Renal cortical epithelial cell (primary cell): ENCODE data around the gene AGA. TPM values are rescaled to one million over a fixed set of nuclear protein-coding genes. Genes with fewer than 3 reads are reported as not detected.

Experiments used
- DNase-seq: peaks from one replicate; pipeline ENCODE4 v3.0.0-alpha.2; 2011; ENCODE audit warnings: low read depth
- total RNA-seq: library from RNA; depleted of rRNA; stranded (reverse); fragments of >200 nt; gene quantifications from 2 replicates; pipeline ENCODE4 v1.2.3, GENCODE V29; 2014

AGA gene
- total RNA-seq, 1 donor from 2014 or later, result 69.9 TPM

- no peak for DNase-seq
Observed at GRCh38 chr4:177391287-177391686, 51.0 kb downstream of the AGA start.

DNA sequence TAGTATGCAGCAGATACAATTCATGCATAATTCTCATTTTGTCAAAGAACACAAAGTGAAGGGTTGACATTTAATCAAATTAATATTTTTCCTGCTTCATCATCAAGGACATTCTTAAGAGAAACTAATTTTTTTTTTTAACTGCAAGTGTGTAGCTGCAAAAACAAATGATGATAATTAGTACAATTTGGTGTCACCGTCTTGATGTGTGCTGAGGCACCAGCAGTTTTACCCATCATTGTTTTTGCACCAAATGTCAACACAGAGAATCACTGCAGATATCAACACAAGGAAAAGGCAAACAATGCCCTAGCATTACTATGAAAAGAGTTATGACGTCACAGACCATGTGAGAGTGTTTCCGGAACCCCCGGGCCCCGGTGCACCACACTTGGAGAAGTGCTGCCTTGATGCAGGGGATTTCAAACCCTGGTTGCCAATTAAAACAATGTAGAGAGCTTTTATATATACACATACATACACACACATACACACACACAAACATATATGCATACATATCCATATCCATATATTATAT, 55.9 kb downstream of the AGA start:
- DNase-seq, result no peak

GRCh38 chr4:177385576-177386277, 56.5 kb downstream of the AGA start:
- no peak for DNase-seq

DNA sequence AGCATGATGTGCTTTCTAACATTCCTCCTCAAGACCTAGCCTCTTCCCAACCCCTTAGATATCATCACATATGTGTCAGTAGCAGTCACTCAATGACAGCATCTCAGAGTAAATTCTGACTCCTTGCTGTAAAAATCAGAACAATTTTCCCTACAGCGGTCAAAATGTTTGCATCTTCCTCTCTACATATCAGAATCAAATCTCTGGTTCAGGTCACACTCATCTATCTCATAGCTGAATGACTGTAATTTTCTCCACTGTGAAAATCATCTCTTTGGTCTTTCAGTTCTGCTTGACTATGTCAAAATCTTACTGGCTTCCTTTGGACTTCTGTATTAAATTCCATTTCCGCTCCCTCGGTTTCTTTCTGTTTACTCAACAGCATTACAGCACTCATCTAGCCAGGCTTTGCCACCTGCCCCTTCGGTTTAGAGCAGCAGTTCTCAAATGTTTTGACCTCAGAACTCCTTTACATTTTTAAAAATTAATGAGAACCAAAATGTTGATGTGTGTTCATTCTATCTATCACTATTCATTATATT, 57.3 kb downstream of the AGA start:
- no peak for DNase-seq

DNA sequence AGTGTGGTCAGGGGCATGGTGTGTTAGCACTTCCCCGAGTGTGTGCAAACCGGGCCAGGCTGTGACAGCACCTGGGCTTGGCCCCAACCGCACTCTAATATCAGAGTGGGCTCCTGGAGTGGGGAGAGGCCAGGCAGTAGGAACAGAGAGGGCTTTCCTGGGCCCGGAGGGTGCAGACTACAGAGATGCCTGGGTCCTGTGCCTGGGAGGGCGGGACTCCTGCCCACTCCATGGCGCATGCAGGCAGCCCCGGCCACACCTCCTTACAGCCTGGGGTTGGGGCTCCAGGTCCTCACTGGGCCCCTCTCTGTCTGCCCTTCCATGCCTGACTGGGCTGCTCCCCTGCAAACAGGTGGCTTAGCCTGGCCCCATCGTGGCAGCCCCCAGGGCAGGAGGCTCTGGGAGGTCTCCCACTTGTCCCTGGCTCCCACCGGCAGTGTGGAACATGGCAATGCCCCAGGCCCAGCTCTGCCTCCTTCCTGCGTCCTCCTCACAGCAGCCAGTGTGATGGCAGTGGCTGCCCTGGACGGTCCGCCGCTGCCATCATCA, 60.4 kb downstream of the AGA start:
- no peak for DNase-seq

Other genes with a start within 250 kb of the AGA start
- 0.60 and 5.2 TPM in 2 replicates for gene NEIL3, start 132.6 kb downstream of the AGA start, total RNA-seq